ENCODE measurements around the gene SYTL1. TPM values are rescaled to one million over a fixed set of nuclear protein-coding genes. Genes with fewer than 3 reads are reported as not detected.

The SYTL1 gene
- total RNA-seq, 1 experiment from 2014 or later, result 1.4 TPM

GRCh38 chr1:27363766-27364695, 22.2 kb downstream of the SYTL1 start:
- DNase-seq (ENCODE audit: low read depth), result no peak

GRCh38 chr1:27364696-27365371, 23.0 kb downstream of the SYTL1 start:
- DNase-seq (ENCODE audit: low read depth), result no peak

GRCh38 chr1:27365372-27366112, 23.7 kb downstream of the SYTL1 start:
- peak; percentile 88 for DNase-seq (ENCODE audit: low read depth)

- DNase-seq (ENCODE audit: low read depth), result peak; percentile 83
These were observed 24.2 kb downstream of the SYTL1 start for GRCh38 chr1:27366113-27366410.

GRCh38 chr1:27366411-27367159, 24.8 kb downstream of the SYTL1 start, which contains the start of gene MAP3K6:
TSS of gene MAP3K6 (minus strand) at chr1:27366961. CDS start at chr1:27366597, 364 bp downstream.
- DNase-seq (ENCODE audit: low read depth), result peak; percentile 90

GRCh38 chr1:27367160-27367650, 25.4 kb downstream of the SYTL1 start:
- DNase-seq (ENCODE audit: low read depth), result no peak

GRCh38 chr1:27368869-27369582, 27.2 kb downstream of the SYTL1 start:
- peak; percentile 44 for DNase-seq (ENCODE audit: low read depth)

GRCh38 chr1:27372022-27372807, 30.4 kb downstream of the SYTL1 start:
- no peak for DNase-seq (ENCODE audit: low read depth)

- DNase-seq (ENCODE audit: low read depth), result no peak
These were observed 31.2 kb downstream of the SYTL1 start for GRCh38 chr1:27372808-27373690.

- DNase-seq (ENCODE audit: low read depth), result no peak
These were observed 32.7 kb downstream of the SYTL1 start, which contains the start of gene FCN3 for GRCh38 chr1:27374362-27375086. TSS of gene FCN3 (minus strand) at chr1:27374824. CDS start at chr1:27374818, 6 bp downstream.

GRCh38 chr1:27377760-27378495, 36.1 kb downstream of the SYTL1 start:
- DNase-seq (ENCODE audit: low read depth), result no peak

GRCh38 chr1:27379564-27380122, 37.8 kb downstream of the SYTL1 start:
- no peak for DNase-seq (ENCODE audit: low read depth)

GRCh38 chr1:27380224-27380623, 38.4 kb downstream of the SYTL1 start:
- DNase-seq (ENCODE audit: low read depth), result no peak

GRCh38 chr1:27380766-27381733, 39.2 kb downstream of the SYTL1 start:
- DNase-seq (ENCODE audit: low read depth), result no peak

GRCh38 chr1:27381969-27382762, 40.3 kb downstream of the SYTL1 start:
- DNase-seq (ENCODE audit: low read depth), result no peak

Measured in M059J (cell line).